Measurements from ENCODE around the gene CKMT2.

DNA sequence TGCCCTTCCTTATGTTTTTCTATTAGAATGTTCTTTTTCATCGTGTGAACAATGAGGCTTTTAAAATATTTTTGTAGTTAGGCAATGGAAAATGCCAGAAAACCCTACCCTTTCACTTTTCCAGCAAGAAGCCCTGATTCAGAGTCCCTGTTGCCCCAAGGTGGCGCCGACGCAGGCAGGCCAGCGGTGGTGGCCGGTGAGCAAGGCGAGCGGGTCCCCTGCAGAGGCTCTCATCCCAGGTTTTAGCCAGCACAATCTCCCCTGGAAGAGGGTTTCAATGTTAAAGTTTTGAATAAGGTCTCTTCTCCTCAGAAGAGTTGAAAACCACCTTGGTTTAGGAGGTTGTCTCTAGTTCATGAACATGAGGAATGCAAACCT is 40.8 kb upstream of the CKMT2 start:
- TF ChIP-seq POLR2A (IDR thresholded peaks at IDR 0.05): no peak
- TF ChIP-seq, protein P1, sequence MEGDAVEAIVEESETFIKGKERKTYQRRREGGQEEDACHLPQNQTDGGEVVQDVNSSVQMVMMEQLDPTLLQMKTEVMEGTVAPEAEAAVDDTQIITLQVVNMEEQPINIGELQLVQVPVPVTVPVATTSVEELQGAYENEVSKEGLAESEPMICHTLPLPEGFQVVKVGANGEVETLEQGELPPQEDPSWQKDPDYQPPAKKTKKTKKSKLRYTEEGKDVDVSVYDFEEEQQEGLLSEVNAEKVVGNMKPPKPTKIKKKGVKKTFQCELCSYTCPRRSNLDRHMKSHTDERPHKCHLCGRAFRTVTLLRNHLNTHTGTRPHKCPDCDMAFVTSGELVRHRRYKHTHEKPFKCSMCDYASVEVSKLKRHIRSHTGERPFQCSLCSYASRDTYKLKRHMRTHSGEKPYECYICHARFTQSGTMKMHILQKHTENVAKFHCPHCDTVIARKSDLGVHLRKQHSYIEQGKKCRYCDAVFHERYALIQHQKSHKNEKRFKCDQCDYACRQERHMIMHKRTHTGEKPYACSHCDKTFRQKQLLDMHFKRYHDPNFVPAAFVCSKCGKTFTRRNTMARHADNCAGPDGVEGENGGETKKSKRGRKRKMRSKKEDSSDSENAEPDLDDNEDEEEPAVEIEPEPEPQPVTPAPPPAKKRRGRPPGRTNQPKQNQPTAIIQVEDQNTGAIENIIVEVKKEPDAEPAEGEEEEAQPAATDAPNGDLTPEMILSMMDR (IDR thresholded peaks at IDR 0.05): no peak
